Immature natural killer cell (primary cell): ENCODE measurements around the gene OXSR1. TPM values are rescaled to one million over a fixed set of nuclear protein-coding genes. Genes with fewer than 3 reads are reported as not detected.
A peak's percentile ranks its signal among the peaks of the same experiment; 100 is the strongest.

Experiments used
- DNase-seq, 3 donors: peaks; one replicate each; pipeline ENCODE4 v3.0.0; 2022; ENCODE audit warnings: mixed read lengths in 1 of 3
- H3K27ac Mint-ChIP-seq, 6 donors: one replicate each; pipeline ENCODE4 v1.8.0; 2020; ENCODE audit warnings: mixed read lengths in 6 of 6, mild to moderate bottlenecking in 5 of 6, inconsistent platforms in 4 of 6, moderate library complexity in 3 of 6
- H3K27me3 Mint-ChIP-seq, 3 donors: one replicate each; pipeline ENCODE4 v1.8.0; 2020 to 2021; ENCODE audit warnings: low read depth in 3 of 3, mild to moderate bottlenecking in 3 of 3, mixed read lengths in 3 of 3, moderate library complexity in 3 of 3, inconsistent platforms in 1 of 3
- H3K36me3 Mint-ChIP-seq, 3 donors: one replicate each; pipeline ENCODE4 v1.8.0; 2020; ENCODE audit warnings: mixed read lengths in 3 of 3, inconsistent platforms in 2 of 3, mild to moderate bottlenecking in 2 of 3
- H3K4me1 Mint-ChIP-seq, 2 donors: one replicate each; pipeline ENCODE4 v1.8.0; 2020; ENCODE audit warnings: inconsistent platforms in 2 of 2, mild to moderate bottlenecking in 2 of 2, mixed read lengths in 2 of 2, moderate library complexity in 1 of 2
- H3K4me3 Mint-ChIP-seq, 5 donors: one replicate each; pipeline ENCODE4 v1.8.0; 2020; ENCODE audit warnings: mild to moderate bottlenecking in 5 of 5, mixed read lengths in 5 of 5, inconsistent platforms in 3 of 5, moderate library complexity in 3 of 5
- H3K9me3 Mint-ChIP-seq, 6 donors: one replicate each; pipeline ENCODE4 v1.8.0; 2020; ENCODE audit warnings: mild to moderate bottlenecking in 6 of 6, mixed read lengths in 6 of 6, inconsistent platforms in 4 of 6, moderate library complexity in 3 of 6
- polyA plus RNA-seq, 3 donors: library from polyadenylated mRNA; unstranded; fragments of 300-500 nt; fragmentation: Illumina TruSeq; gene quantifications; one replicate each; pipeline ENCODE4 v1.2.3, GENCODE V29; 2021

Gene OXSR1
- polyA plus RNA-seq, 3 donors from 2014 or later = 13.1 to 16.1 (median 13.5) TPM

GRCh38 chr3:38141173-38141951 lies 24.0 kb upstream of the OXSR1 start:
- Mint-ChIP-seq H3K27ac (peak overlapping the region; percentile 37 to 88 (median 54)), H3K36me3 (peaks cover 7 to 20% (median 13%) of the 10 kb centered on the region in 3 donors), H3K4me3 (peak overlapping the region in 4 of 5 donors; percentile 33 to 95 (median 57)), H3K27me3 (peaks cover 0 to 14% (median 9%) of the 10 kb centered on the region in 3 donors), H3K9me3 (peaks cover 3 to 8% (median 3%) of the 10 kb centered on the region in 6 donors), H3K4me1 (peaks cover 45 to 54% of the 10 kb centered on the region in 2 donors)
- no peak for DNase-seq

- Mint-ChIP-seq H3K9me3 (peaks cover 5 to 14% (median 7%) of the 10 kb centered on the region in 6 donors), H3K36me3 (peaks cover 13 to 23% (median 17%) of the 10 kb centered on the region in 3 donors), H3K4me3 (no peak overlapping the region), H3K4me1 (peaks cover 44 to 51% of the 10 kb centered on the region in 2 donors), H3K27ac (peak overlapping the region in 4 of 6 donors; percentile 45 to 86 (median 62)), H3K27me3 (peaks cover 0 to 12% (median 8%) of the 10 kb centered on the region in 3 donors)
- DNase-seq = no peak
Observed at GRCh38 chr3:38141952-38142273, 23.4 kb upstream of the OXSR1 start.

DNA sequence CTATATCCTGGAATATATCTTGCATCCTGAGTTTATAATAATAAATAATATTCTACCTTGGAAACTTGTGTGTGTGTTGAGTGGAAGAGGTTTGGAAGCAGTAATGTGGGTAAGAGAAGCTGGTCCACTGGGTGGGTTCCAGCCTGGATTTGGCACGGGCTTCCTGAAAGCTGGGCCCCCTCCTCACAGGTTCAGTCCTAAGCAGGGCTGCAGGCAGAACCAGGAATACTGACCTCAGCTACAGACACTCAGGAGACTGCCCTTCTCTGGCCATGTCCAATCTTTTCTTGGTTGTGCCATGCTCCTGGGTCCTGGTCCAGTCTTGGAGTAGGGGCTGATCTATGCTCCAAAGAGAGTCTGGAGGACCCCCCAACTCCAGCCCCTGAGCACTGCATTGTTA lies 22.4 kb upstream of the OXSR1 start:
- Mint-ChIP-seq H3K4me3 (no peak overlapping the region), H3K36me3 (peaks cover 14 to 23% (median 18%) of the 10 kb centered on the region in 3 donors), H3K9me3 (peaks cover 5 to 16% (median 7%) of the 10 kb centered on the region in 6 donors), H3K4me1 (peaks cover 35 to 40% of the 10 kb centered on the region in 2 donors), H3K27me3 (peaks cover 0 to 8% (median 5%) of the 10 kb centered on the region in 3 donors), H3K27ac (no peak overlapping the region)
- DNase-seq = no peak

GRCh38 chr3:38143511-38143910 lies 21.8 kb upstream of the OXSR1 start:
- no peak overlapping the region for H3K4me3 Mint-ChIP-seq
- peaks cover 30 to 35% of the 10 kb centered on the region in 2 donors for H3K4me1 Mint-ChIP-seq
- no peak overlapping the region for H3K27ac Mint-ChIP-seq
- H3K9me3 Mint-ChIP-seq = peaks cover 5 to 16% (median 7%) of the 10 kb centered on the region in 6 donors
- no peak for DNase-seq
- H3K36me3 Mint-ChIP-seq = peaks cover 14 to 23% (median 18%) of the 10 kb centered on the region in 3 donors
- H3K27me3 Mint-ChIP-seq = peaks cover 0 to 3% (median 2%) of the 10 kb centered on the region in 3 donors

DNA sequence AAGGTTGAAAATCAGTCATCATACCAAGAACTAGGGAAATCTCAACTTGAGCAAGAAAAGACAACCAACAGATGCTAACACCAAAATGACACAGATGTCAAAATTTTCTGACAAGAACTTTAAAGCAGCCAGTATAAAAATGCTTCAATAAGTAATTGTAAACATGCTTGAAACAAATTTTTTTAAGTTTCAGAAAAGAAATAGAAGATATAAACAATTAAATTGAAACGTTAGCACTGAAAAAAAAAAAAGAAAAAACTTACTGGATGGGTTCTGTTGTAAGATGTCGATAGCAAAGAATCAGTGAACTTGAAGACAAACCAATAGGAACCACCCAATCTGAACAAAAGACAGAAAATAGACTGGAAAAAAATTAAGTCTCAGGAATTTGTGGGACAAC lies 18.8 kb upstream of the OXSR1 start:
- H3K36me3 Mint-ChIP-seq = peaks cover 14% of the 10 kb centered on the region in 3 donors
- peaks cover 0 to 1% (median 0%) of the 10 kb centered on the region in 3 donors for H3K27me3 Mint-ChIP-seq
- peaks cover 5 to 16% (median 7%) of the 10 kb centered on the region in 6 donors for H3K9me3 Mint-ChIP-seq
- H3K4me1 Mint-ChIP-seq = peaks cover 8 to 13% of the 10 kb centered on the region in 2 donors
- no peak overlapping the region for H3K27ac Mint-ChIP-seq
- no peak for DNase-seq
- H3K4me3 Mint-ChIP-seq = no peak overlapping the region

- no peak overlapping the region for H3K27ac Mint-ChIP-seq
- peaks cover 8 to 16% of the 10 kb centered on the region in 2 donors for H3K4me1 Mint-ChIP-seq
- DNase-seq = no peak
- H3K27me3 Mint-ChIP-seq = peaks cover 0 to 1% (median 0%) of the 10 kb centered on the region in 3 donors
- no peak overlapping the region for H3K4me3 Mint-ChIP-seq
- peaks cover 7 to 14% (median 8%) of the 10 kb centered on the region in 3 donors for H3K36me3 Mint-ChIP-seq
- H3K9me3 Mint-ChIP-seq = peaks cover 5 to 16% (median 7%) of the 10 kb centered on the region in 6 donors
Observed at GRCh38 chr3:38147421-38147820, 17.9 kb upstream of the OXSR1 start.

DNA sequence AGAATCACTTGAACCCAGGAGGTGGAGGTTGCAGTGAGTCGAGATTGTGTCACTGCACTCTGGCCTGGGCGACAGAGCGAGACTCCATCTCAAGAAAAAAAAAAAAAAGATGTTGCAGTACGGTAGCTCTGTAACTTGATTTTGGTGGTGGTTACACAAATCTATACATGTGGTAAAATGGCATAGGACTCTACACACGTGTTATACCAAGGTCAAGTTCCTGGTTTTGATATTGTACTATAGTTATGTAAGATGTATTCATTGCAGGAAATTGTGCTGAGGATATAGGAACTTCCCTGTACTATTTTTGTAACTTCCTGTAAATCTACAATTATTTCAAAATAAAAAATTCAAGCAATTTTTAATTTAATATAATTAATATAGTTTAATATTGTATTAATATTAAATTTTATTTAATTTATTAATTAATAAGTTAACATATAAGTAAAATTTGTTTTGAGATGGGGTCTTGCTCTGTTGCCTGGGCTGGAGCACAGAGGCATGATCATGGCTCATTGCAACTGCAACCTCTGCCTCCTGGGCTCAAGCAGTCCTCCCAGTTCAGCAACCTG lies 16.9 kb upstream of the OXSR1 start:
- Mint-ChIP-seq H3K27me3 (peaks cover 0 to 1% (median 0%) of the 10 kb centered on the region in 3 donors), H3K27ac (no peak overlapping the region), H3K4me1 (peaks cover 14 to 22% of the 10 kb centered on the region in 2 donors), H3K36me3 (peaks cover 7 to 17% (median 8%) of the 10 kb centered on the region in 3 donors), H3K4me3 (no peak overlapping the region), H3K9me3 (peaks cover 5 to 16% (median 7%) of the 10 kb centered on the region in 6 donors)
- no peak for DNase-seq

DNA sequence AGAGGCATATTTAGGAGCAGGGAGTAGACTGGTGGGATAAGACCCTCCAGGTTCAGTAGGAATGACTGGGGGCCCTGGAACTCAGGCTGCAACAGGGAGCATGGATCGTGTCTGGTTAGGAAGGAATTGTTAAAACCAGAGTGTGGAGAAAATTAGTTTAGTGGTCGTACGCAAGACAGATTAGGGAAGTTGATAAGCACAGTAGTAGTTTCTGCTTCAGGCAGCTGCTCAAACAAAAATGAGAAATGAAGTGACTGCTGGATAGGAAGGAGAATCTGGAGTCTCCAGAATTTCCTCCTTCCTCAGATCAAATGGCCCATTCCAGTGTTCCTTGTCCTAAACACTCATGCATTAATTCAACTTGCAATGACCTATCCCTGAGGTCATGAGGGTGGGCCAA lies 15.6 kb upstream of the OXSR1 start:
- peaks cover 5 to 16% (median 7%) of the 10 kb centered on the region in 6 donors for H3K9me3 Mint-ChIP-seq
- H3K4me3 Mint-ChIP-seq = no peak overlapping the region
- peaks cover 14 to 22% of the 10 kb centered on the region in 2 donors for H3K4me1 Mint-ChIP-seq
- peaks cover 7 to 14% (median 8%) of the 10 kb centered on the region in 3 donors for H3K36me3 Mint-ChIP-seq
- H3K27me3 Mint-ChIP-seq = no peaks in the 10 kb centered on the region
- H3K27ac Mint-ChIP-seq = peak overlapping the region in 1 of 6 donors; percentile 11
- no peak for DNase-seq

DNA sequence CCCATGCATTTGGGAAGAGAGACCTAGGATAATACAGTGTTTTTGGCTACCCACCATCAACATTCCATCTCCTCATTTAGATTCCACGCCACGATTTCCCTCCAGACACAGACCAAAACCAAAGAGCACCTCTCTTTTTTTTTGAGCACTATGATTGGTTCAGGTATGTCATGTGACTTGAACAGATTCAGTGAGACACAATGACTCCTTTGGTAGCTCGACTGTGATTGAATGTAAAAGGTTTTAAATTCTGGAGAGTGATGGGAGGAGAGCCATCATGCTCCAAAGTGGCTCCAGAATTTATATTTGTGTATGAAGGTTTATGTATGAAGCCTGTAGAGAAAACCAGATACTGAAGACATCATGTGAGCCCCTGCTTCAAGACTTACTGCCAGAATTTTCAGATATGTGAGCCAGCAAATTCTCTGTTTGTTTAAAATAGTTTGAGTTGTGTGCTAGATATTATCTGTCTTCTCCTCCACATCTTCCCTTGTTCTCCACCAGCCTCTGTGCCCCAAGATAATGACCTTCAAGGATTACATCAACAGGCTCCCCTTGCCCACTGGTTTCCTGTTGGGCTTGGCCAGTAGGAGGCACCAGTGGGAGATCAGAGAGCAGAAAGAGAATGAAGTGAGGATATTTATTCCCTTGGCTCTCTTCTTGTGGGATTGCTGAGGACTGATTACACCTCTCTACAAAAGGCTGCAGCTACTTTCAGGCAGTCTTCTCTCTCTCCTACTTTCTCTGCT lies 14.4 kb upstream of the OXSR1 start:
- peak overlapping the region; percentile 73 to 96 (median 90) for H3K27ac Mint-ChIP-seq
- H3K4me3 Mint-ChIP-seq = no peak overlapping the region
- peaks cover 14 to 22% of the 10 kb centered on the region in 2 donors for H3K4me1 Mint-ChIP-seq
- DNase-seq = no peak
- peaks cover 0 to 3% (median 0%) of the 10 kb centered on the region in 3 donors for H3K27me3 Mint-ChIP-seq
- H3K36me3 Mint-ChIP-seq = peaks cover 7 to 14% (median 8%) of the 10 kb centered on the region in 3 donors
- peaks cover 2 to 12% (median 7%) of the 10 kb centered on the region in 6 donors for H3K9me3 Mint-ChIP-seq

DNA sequence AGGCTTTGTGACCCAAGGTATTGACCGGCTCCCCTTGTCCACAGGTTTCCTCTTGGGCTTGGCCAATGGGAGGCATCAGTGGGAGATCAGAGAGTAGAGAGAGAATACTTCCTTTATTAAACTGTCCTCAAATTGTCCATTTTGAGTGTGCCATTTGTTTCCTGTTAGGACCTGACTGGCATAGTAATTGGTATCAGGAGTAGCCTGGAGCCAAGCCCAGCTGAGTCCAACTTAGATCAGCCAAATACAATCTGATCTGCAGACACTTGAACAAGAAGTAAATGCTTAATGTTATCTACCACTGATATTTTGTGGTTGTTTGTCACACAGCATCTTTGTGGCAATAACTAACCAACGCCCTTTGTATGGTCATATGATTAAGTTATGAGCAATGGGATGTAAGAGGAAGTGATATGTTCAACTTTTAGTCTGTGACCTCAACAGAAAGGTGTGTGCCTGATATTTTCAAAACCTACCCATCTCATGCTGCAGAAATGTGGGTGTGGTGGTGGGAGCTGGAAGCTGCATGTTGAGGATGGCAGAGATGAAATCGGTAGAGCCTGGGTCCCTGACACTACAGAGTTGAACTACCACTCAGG lies 13.6 kb upstream of the OXSR1 start:
- peaks cover 2 to 6% (median 3%) of the 10 kb centered on the region in 3 donors for H3K36me3 Mint-ChIP-seq
- H3K9me3 Mint-ChIP-seq = peaks cover 0 to 4% (median under 1%) of the 10 kb centered on the region in 6 donors
- H3K4me3 Mint-ChIP-seq = peak overlapping the region in 3 of 5 donors; percentile 49 to 71 (median 50)
- DNase-seq = peak in 2 of 3 donors; percentile 30 to 54
- H3K4me1 Mint-ChIP-seq = peaks cover 14 to 22% of the 10 kb centered on the region in 2 donors
- H3K27ac Mint-ChIP-seq = peak overlapping the region; percentile 73 to 96 (median 90)
- H3K27me3 Mint-ChIP-seq = peaks cover 0 to 4% (median 0%) of the 10 kb centered on the region in 3 donors

DNA sequence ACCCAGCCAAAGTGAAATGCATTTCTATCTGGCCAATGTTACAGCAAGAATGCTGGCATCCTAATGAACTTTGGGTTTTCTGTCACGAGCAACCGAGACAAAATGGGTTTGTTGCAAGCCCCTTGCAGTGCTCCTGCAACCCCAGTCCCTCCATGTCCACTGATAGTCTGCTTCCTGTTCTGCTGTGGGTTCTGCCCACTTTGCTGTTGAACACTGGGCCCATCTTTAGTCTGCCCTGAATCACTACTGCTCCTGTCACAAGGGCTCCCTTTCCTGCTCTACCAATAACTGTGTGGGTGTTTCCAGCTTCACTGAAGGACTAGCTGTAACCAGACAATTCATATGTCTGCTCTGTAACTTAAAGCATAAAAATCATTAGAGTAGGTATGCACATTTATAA lies 12.7 kb upstream of the OXSR1 start:
- DNase-seq = no peak
- no peaks in the 10 kb centered on the region for H3K9me3 Mint-ChIP-seq
- peak overlapping the region in 4 of 6 donors; percentile 71 to 83 (median 80) for H3K27ac Mint-ChIP-seq
- H3K4me1 Mint-ChIP-seq = peaks cover 14 to 22% of the 10 kb centered on the region in 2 donors
- peaks cover 0 to 4% (median 0%) of the 10 kb centered on the region in 3 donors for H3K27me3 Mint-ChIP-seq
- H3K4me3 Mint-ChIP-seq = no peak overlapping the region
- peaks cover 0 to 3% (median 0%) of the 10 kb centered on the region in 3 donors for H3K36me3 Mint-ChIP-seq

DNA sequence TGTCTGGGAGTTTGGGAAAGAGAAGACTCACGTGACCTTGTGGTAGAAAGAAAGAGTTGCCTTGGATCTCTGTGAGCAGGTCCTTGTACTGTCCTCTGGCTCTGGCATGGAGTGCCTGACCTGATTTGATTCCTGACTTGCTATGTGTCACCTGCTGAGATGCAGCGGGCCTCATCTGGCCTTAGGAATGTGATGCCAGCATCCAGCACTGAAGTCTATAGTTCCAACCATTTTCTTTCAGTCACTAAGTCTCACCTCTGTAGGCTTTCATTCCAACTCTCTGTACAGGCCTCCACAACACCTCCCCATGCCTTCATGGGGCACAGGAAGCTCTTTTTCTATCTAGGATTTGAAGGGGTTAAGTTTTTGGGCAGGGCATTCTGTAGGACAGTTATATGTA lies 12.1 kb upstream of the OXSR1 start:
- peaks cover 0 to 3% (median 0%) of the 10 kb centered on the region in 3 donors for H3K36me3 Mint-ChIP-seq
- H3K27ac Mint-ChIP-seq = peak overlapping the region in 2 of 6 donors; percentile 29 to 45
- no peak overlapping the region for H3K4me3 Mint-ChIP-seq
- H3K27me3 Mint-ChIP-seq = peaks cover 0 to 4% (median 0%) of the 10 kb centered on the region in 3 donors
- no peaks in the 10 kb centered on the region for H3K9me3 Mint-ChIP-seq
- H3K4me1 Mint-ChIP-seq = peaks cover 14 to 22% of the 10 kb centered on the region in 2 donors
- DNase-seq = no peak

DNA sequence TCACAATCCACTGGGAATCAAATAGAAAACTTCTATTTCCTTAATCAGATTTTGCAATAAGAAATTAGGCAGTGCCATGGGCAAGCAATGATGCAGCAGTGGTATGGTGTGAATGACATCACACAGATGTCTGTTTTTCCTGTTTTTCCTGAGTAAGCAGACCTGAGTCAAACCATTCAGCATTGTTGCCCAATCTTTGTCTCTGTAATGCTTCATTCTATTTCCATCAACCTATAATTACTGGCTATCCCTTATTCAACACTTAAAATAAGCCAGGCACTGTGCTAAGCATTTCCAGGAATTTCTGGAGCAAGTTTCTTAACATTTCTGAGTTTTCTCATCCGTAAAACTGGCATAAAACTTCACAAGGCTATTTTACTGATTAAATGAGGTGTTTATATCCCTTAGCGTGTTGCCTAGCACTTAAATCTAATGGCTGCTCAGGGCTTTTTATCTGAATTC lies 11.3 kb upstream of the OXSR1 start:
- H3K27me3 Mint-ChIP-seq = peaks cover 0 to 4% (median 0%) of the 10 kb centered on the region in 3 donors
- H3K9me3 Mint-ChIP-seq = no peaks in the 10 kb centered on the region
- H3K4me3 Mint-ChIP-seq = no peak overlapping the region
- no peak overlapping the region for H3K27ac Mint-ChIP-seq
- peaks cover 14 to 22% of the 10 kb centered on the region in 2 donors for H3K4me1 Mint-ChIP-seq
- DNase-seq = no peak
- peaks cover 0 to 3% (median 0%) of the 10 kb centered on the region in 3 donors for H3K36me3 Mint-ChIP-seq
